HPDE6-E6E7 (cell line): ENCODE results near the gene PRR4.

Source experiments
- DNase-seq: peaks from one replicate; pipeline ENCODE4 v3.0.0; 2011; ENCODE audit warnings: missing footprints; ENCODE audit errors: extremely low spot score

PRR4 gene

GRCh38 chr12:10801741-10802140, 47.5 kb downstream of the PRR4 start:
- DNase-seq, result no peak
